Activated CD4-positive, alpha-beta memory T cell treated with anti-CD3 and anti-CD28 coated beads, Interleukin-2, amount 10 ng/mL, durations not matched to agents 7 days and 5 days (primary cell): ENCODE results near the gene PRKCE. TPM values are rescaled to one million over a fixed set of nuclear protein-coding genes. Genes with fewer than 3 reads are reported as not detected.

ENCODE experiments used
- CTCF ChIA-PET: fragments of 350-600 bp; sonication (Branson Sonifier 250); formaldehyde crosslinking; loops from one replicate; lab custom pipeline; 2021; ENCODE audit warnings: antibody characterized with exemption, inconsistent platforms; lab: Charles Lee
- POLR2A ChIA-PET: fragments of 350-600 bp; sonication (Branson Sonifier 250); formaldehyde crosslinking; loops from one replicate; lab custom pipeline; 2021; ENCODE audit warnings: antibody characterized with exemption; lab: Charles Lee
- DNase-seq: peaks from one replicate; pipeline ENCODE4 v3.0.0-alpha.2; 2020
- H3K27ac Mint-ChIP-seq: one replicate; pipeline ENCODE4 v1.8.0; 2021; ENCODE audit warnings: mild to moderate bottlenecking, mixed read lengths
- H3K27me3 Mint-ChIP-seq: one replicate; pipeline ENCODE4 v1.8.0; 2021; ENCODE audit warnings: mixed read lengths
- H3K36me3 Mint-ChIP-seq: one replicate; pipeline ENCODE4 v1.8.0; 2021; ENCODE audit warnings: low read depth, mixed read lengths
- H3K4me1 Mint-ChIP-seq: one replicate; pipeline ENCODE4 v1.8.0; 2021; ENCODE audit warnings: mixed read lengths
- H3K4me3 Mint-ChIP-seq: one replicate; pipeline ENCODE4 v1.8.0; 2021; ENCODE audit warnings: mild to moderate bottlenecking, mixed read lengths
- H3K9me3 Mint-ChIP-seq: one replicate; pipeline ENCODE4 v1.8.0; 2021; ENCODE audit warnings: mixed read lengths
- total RNA-seq, 2 experiments: library from RNA; stranded (reverse); gene quantifications; one replicate each; pipeline ENCODE4 v1.2.3, GENCODE V29; 2021

PRKCE gene
- total RNA-seq, 2 experiments from 2014 or later = 20.6 to 23.3 TPM

GRCh38 chr2:45796500-45796899 is 145.0 kb downstream of the PRKCE start:
- POLR2A ChIA-PET = no interaction called here
- Mint-ChIP-seq H3K4me1 (no peaks in the 10 kb centered on the region), H3K27me3 (no peaks in the 10 kb centered on the region), H3K4me3 (no peak overlapping the region), H3K27ac (no peak overlapping the region), H3K9me3 (no peaks in the 10 kb centered on the region), H3K36me3 (no peaks in the 10 kb centered on the region)
- CTCF ChIA-PET = interaction anchor here (3.2 kb wide), 1 partner anchor 17 kb away, joined by 24 read pairs; no protein-coding TSS in a partner anchor
- no peak for DNase-seq

- Mint-ChIP-seq H3K36me3 (no peaks in the 10 kb centered on the region), H3K27me3 (no peaks in the 10 kb centered on the region), H3K4me1 (no peaks in the 10 kb centered on the region), H3K27ac (no peak overlapping the region), H3K4me3 (no peak overlapping the region), H3K9me3 (no peaks in the 10 kb centered on the region)
- DNase-seq = no peak
- ChIA-PET CTCF (interaction anchor here (3.2 kb wide), 1 partner anchor 19 kb away, joined by 24 read pairs; no protein-coding TSS in a partner anchor), POLR2A (no interaction called here)
Measured at GRCh38 chr2:45797451-45798230, 146.2 kb downstream of the PRKCE start.

DNA sequence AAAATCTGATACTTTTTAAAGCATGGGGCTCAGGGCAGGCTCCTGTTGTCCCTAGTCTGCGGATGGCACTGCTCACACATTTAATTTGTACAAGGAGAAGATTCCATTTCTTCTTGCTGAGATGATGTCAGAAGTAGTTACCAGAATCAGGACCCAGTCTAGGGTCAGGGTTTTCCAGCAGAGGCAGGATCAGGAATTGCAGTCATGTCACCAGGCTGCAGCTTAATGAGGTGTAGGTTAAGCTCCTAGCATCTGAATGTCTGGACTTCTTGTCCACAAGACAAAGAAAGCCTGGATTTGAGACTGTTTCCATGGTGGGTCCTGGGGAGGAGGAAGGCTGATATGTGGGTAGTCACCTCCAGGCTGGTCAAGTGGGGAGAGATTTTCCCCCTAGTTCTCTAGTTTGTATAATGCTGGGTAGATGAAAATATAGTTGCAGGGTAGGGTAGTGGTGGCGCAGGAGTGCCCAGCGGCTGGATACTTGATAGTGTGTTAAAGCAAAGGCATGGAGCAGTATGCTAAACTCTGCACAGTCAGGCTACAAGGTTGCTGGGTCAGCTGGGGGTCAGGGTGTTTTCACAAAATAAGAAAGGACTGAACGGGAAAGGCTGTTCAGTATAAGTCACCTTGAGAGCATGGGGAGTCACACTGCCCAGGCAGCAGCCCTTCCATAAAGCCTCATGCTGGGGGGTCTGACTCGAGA is 148.4 kb downstream of the PRKCE start:
- H3K36me3 Mint-ChIP-seq = no peaks in the 10 kb centered on the region
- H3K4me1 Mint-ChIP-seq = no peaks in the 10 kb centered on the region
- H3K27me3 Mint-ChIP-seq = no peaks in the 10 kb centered on the region
- ChIA-PET POLR2A (no interaction called here), CTCF (interaction anchor here (3.2 kb wide), 1 partner anchor 21 kb away, joined by 24 read pairs; no protein-coding TSS in a partner anchor)
- no peak overlapping the region for H3K27ac Mint-ChIP-seq
- H3K9me3 Mint-ChIP-seq = no peaks in the 10 kb centered on the region
- no peak overlapping the region for H3K4me3 Mint-ChIP-seq
- no peak for DNase-seq

GRCh38 chr2:45802499-45803138 is 151.1 kb downstream of the PRKCE start:
- H3K27ac Mint-ChIP-seq = no peak overlapping the region
- POLR2A ChIA-PET = no interaction called here
- no peaks in the 10 kb centered on the region for H3K9me3 Mint-ChIP-seq
- H3K36me3 Mint-ChIP-seq = no peaks in the 10 kb centered on the region
- no peak overlapping the region for H3K4me3 Mint-ChIP-seq
- no peak for DNase-seq
- CTCF ChIA-PET = interaction anchor here (0.7 to 1.0 kb wide), 2 partner anchors 24 to 268 kb away, joined by 3 read pairs; no protein-coding TSS in a partner anchor
- peaks cover 4% of the 10 kb centered on the region for H3K4me1 Mint-ChIP-seq
- no peaks in the 10 kb centered on the region for H3K27me3 Mint-ChIP-seq

- ChIA-PET POLR2A (no interaction called here), CTCF (interaction anchor here (0.7 kb wide), 1 partner anchor 55 kb away, joined by 3 read pairs; no protein-coding TSS in a partner anchor)
- Mint-ChIP-seq H3K27ac (no peak overlapping the region), H3K27me3 (no peaks in the 10 kb centered on the region), H3K9me3 (no peaks in the 10 kb centered on the region), H3K4me3 (no peak overlapping the region), H3K36me3 (no peaks in the 10 kb centered on the region), H3K4me1 (peaks cover 4% of the 10 kb centered on the region)
- no peak for DNase-seq
Measured at GRCh38 chr2:45804987-45805755, 153.7 kb downstream of the PRKCE start.

DNA sequence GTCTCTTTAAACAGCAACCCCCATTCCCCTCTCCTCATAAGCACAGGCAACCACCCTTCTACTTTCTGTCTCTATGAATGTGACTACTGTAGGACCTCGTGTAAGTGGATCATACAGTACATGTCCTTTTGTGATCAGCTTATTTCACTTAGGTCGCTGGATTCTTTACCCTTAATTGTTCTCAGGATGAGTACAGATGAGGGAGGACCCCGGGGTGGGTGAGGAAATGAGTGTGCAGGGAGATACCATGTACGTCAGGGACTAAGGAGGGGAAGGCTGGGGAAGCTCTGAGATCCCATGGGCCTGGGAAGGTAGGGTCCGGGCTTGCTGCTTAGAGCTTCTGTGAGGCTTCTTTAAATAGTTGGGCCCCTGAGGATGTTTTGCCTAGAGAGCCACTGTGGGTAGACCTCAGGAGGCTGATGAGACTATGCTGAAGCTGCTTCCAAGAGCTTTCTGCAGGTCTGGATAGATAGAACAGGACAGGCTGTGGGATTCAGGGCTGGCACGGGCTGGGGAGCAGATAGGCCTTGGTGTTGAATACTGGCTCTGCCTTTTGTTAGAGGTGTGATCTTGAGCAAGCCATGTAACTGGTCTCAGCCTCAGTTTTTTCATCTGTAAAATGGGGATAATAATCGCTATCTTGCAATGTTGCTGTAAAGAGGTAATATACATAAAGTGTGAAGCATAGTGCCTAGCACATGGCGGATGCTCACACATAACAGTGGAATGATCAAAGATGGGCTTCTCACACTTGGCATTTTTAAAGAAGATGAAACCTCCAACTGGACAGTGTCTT is 155.3 kb downstream of the PRKCE start:
- Mint-ChIP-seq H3K4me3 (no peak overlapping the region), H3K36me3 (no peaks in the 10 kb centered on the region), H3K27ac (no peak overlapping the region), H3K27me3 (no peaks in the 10 kb centered on the region), H3K9me3 (no peaks in the 10 kb centered on the region), H3K4me1 (peaks cover 4% of the 10 kb centered on the region)
- no peak for DNase-seq
- POLR2A ChIA-PET = no interaction called here
- CTCF ChIA-PET = no interaction called here

GRCh38 chr2:45808294-45808800 is 156.9 kb downstream of the PRKCE start:
- no peak for DNase-seq
- Mint-ChIP-seq H3K4me1 (peaks cover 4% of the 10 kb centered on the region), H3K4me3 (no peak overlapping the region), H3K27ac (no peak overlapping the region), H3K27me3 (no peaks in the 10 kb centered on the region), H3K36me3 (no peaks in the 10 kb centered on the region), H3K9me3 (no peaks in the 10 kb centered on the region)
- ChIA-PET CTCF (no interaction called here), POLR2A (no interaction called here)

GRCh38 chr2:45809205-45809604 is 157.7 kb downstream of the PRKCE start:
- no peaks in the 10 kb centered on the region for H3K9me3 Mint-ChIP-seq
- H3K4me1 Mint-ChIP-seq = peaks cover 4% of the 10 kb centered on the region
- CTCF ChIA-PET = no interaction called here

DNA sequence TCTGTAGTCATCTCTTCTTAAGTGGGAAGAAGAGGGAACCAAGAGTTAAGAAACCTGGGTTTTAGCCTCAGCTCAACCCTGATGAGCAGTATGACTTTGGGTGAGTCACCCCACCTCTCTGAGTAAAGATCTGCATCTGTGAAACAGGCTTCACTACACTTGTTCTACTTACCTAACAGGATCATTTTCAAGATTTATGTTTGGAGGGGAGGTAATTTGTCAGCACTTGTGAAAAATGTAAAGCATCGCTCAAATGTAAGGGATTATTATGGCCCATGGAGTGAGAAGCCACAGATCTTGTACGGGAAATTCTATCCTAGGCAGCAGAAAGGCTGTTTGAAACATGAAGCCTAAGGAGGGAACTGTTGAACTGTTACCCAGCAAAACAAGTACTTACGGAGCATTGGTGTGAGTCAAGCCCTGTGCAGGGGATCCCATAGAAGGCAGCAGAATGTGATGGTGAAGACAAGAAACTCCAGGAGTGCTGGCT is 160.6 kb downstream of the PRKCE start:
- Mint-ChIP-seq H3K36me3 (no peaks in the 10 kb centered on the region), H3K27ac (no peak overlapping the region), H3K27me3 (no peaks in the 10 kb centered on the region), H3K4me1 (no peaks in the 10 kb centered on the region), H3K4me3 (no peak overlapping the region), H3K9me3 (no peaks in the 10 kb centered on the region)
- DNase-seq = no peak
- ChIA-PET CTCF (no interaction called here), POLR2A (no interaction called here)

More at GRCh38 chr2:45809205-45809604, 157.7 kb downstream of the PRKCE start:
- Mint-ChIP-seq H3K27ac (no peak overlapping the region), H3K4me3 (no peak overlapping the region), H3K36me3 (no peaks in the 10 kb centered on the region), H3K27me3 (no peaks in the 10 kb centered on the region)
- POLR2A ChIA-PET = no interaction called here
- no peak for DNase-seq

- H3K27me3 Mint-ChIP-seq = no peaks in the 10 kb centered on the region
- ChIA-PET CTCF (no interaction called here), POLR2A (no interaction called here)
- no peak for DNase-seq
- no peaks in the 10 kb centered on the region for H3K36me3 Mint-ChIP-seq
- no peaks in the 10 kb centered on the region for H3K9me3 Mint-ChIP-seq
- no peak overlapping the region for H3K27ac Mint-ChIP-seq
- H3K4me3 Mint-ChIP-seq = no peak overlapping the region
- no peaks in the 10 kb centered on the region for H3K4me1 Mint-ChIP-seq
Measured at GRCh38 chr2:45813003-45813941, 161.8 kb downstream of the PRKCE start.

GRCh38 chr2:45814488-45814887 is 163.0 kb downstream of the PRKCE start:
- no peaks in the 10 kb centered on the region for H3K9me3 Mint-ChIP-seq
- DNase-seq = no peak
- H3K27me3 Mint-ChIP-seq = no peaks in the 10 kb centered on the region
- no peak overlapping the region for H3K4me3 Mint-ChIP-seq
- no peaks in the 10 kb centered on the region for H3K36me3 Mint-ChIP-seq
- POLR2A ChIA-PET = no interaction called here
- CTCF ChIA-PET = no interaction called here
- H3K27ac Mint-ChIP-seq = no peak overlapping the region
- H3K4me1 Mint-ChIP-seq = no peaks in the 10 kb centered on the region
